ENCODE results near the gene PLEKHG4B. TPM values are rescaled to one million over a fixed set of nuclear protein-coding genes. Genes with fewer than 3 reads are reported as not detected.

The PLEKHG4B gene
- total RNA-seq, 1 experiment from 2014 or later = 1.2 TPM

GRCh38 chr5:50724-51499 is 41.1 kb upstream of the PLEKHG4B start:
- DNase-seq (no peak), ATAC-seq (no peak)
- no peak overlapping the region for H3K9ac ChIP-seq (ENCODE audit: low read length)
- no peak overlapping the region for H3K27ac ChIP-seq (ENCODE audit: low read length)
- H3K27me3 ChIP-seq (ENCODE audit: low read length) = no peaks in the 10 kb centered on the region
- H3K9me3 ChIP-seq (ENCODE audit: low read length) = no peaks in the 10 kb centered on the region
- intact Hi-C loops (cut with micrococcal nuclease) = no loop called here
- no peak overlapping the region for H3K4me3 ChIP-seq (ENCODE audit: low read length)
- H3K79me2 ChIP-seq (ENCODE audit: low read length) = no peaks in the 10 kb centered on the region
- TF ChIP-seq EZH2phosphoT487 (IDR thresholded peaks at IDR 0.05; ENCODE audit: borderline replicate concordance, low read length) = no peak
- TF ChIP-seq, protein P1, sequence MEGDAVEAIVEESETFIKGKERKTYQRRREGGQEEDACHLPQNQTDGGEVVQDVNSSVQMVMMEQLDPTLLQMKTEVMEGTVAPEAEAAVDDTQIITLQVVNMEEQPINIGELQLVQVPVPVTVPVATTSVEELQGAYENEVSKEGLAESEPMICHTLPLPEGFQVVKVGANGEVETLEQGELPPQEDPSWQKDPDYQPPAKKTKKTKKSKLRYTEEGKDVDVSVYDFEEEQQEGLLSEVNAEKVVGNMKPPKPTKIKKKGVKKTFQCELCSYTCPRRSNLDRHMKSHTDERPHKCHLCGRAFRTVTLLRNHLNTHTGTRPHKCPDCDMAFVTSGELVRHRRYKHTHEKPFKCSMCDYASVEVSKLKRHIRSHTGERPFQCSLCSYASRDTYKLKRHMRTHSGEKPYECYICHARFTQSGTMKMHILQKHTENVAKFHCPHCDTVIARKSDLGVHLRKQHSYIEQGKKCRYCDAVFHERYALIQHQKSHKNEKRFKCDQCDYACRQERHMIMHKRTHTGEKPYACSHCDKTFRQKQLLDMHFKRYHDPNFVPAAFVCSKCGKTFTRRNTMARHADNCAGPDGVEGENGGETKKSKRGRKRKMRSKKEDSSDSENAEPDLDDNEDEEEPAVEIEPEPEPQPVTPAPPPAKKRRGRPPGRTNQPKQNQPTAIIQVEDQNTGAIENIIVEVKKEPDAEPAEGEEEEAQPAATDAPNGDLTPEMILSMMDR (conservative IDR thresholded peaks at IDR 0.05; ENCODE audit: low read depth, low read length) = no peak
- TF ChIP-seq EZH2 (IDR thresholded peaks at IDR 0.05; ENCODE audit: low read length, unreplicated experiment) = no peak
- H3F3A ChIP-seq (ENCODE audit: low read length, unreplicated experiment) = no peaks in the 10 kb centered on the region
- BruUV-seq (replicated peaks) = no TSS peak
- ChIA-PET CTCF (no interaction called here), POLR2A (ENCODE audit: unreplicated experiment) (no interaction called here)
- no peaks in the 10 kb centered on the region for H4K20me1 ChIP-seq (ENCODE audit: low read length)
- peaks cover 12% of the 10 kb centered on the region for H3K4me1 ChIP-seq (ENCODE audit: insufficient read depth, low read length)
- H3K36me3 ChIP-seq (ENCODE audit: low read depth, low read length) = no peaks in the 10 kb centered on the region
- H3K9me2 ChIP-seq (replicated peaks; ENCODE audit: low read length) = no peaks in the 10 kb centered on the region
- H2AFZ ChIP-seq (ENCODE audit: low read length) = no peak overlapping the region
- no peak overlapping the region for H3K4me2 ChIP-seq (ENCODE audit: low read length)

- CTCF ChIA-PET = no interaction called here
- Histone ChIP-seq H3K4me3 (ENCODE audit: low read length) (no peak overlapping the region), H3K9me3 (ENCODE audit: low read length) (no peaks in the 10 kb centered on the region), H3K9ac (ENCODE audit: low read length) (no peak overlapping the region), H3K36me3 (ENCODE audit: low read depth, low read length) (no peaks in the 10 kb centered on the region), H3K79me2 (ENCODE audit: low read length) (no peaks in the 10 kb centered on the region), H3K4me2 (ENCODE audit: low read length) (no peak overlapping the region), H3K9me2 (replicated peaks; ENCODE audit: low read length) (no peaks in the 10 kb centered on the region), H2AFZ (ENCODE audit: low read length) (no peak overlapping the region), H3K27me3 (ENCODE audit: low read length) (no peaks in the 10 kb centered on the region), H3K4me1 (ENCODE audit: insufficient read depth, low read length) (peaks cover 12% of the 10 kb centered on the region), H4K20me1 (ENCODE audit: low read length) (no peaks in the 10 kb centered on the region), H3K27ac (ENCODE audit: low read length) (no peak overlapping the region), H3F3A (ENCODE audit: low read length, unreplicated experiment) (no peaks in the 10 kb centered on the region)
- intact Hi-C loops (cut with micrococcal nuclease) = no loop called here
- BruUV-seq (replicated peaks) = no TSS peak
- POLR2A ChIA-PET (ENCODE audit: unreplicated experiment) = no interaction called here
- DNase-seq = no peak
- TF ChIP-seq, protein P1 (conservative IDR thresholded peaks at IDR 0.05; ENCODE audit: low read depth, low read length) = no peak
- TF ChIP-seq EZH2 (IDR thresholded peaks at IDR 0.05; ENCODE audit: low read length, unreplicated experiment) (no peak), EZH2phosphoT487 (IDR thresholded peaks at IDR 0.05; ENCODE audit: borderline replicate concordance, low read length) (no peak)
- ATAC-seq = no peak
These were observed 40.5 kb upstream of the PLEKHG4B start for GRCh38 chr5:51500-51823.
